22Rv1 (cell line): ENCODE measurements around the gene AGTRAP.

Experiments
- CTCF ChIP-seq: fragments of 450-650 bp; IDR thresholded peaks from 2 replicates; pipeline ENCODE4 v1.5.1; 2017; ENCODE audit warnings: mild to moderate bottlenecking
- ZFX ChIP-seq: fragments of 450-650 bp; IDR thresholded peaks from 2 replicates; pipeline ENCODE4 v1.6.1; 2017; ENCODE audit warnings: antibody characterized with exemption, borderline replicate concordance

- TF ChIP-seq CTCF (no peak), ZFX (no peak)
Measured at GRCh38 chr1:11751087-11751486, 15.2 kb downstream of the AGTRAP start.
